SKM-1 (cell line): ENCODE results near the gene FBXO15.

ENCODE experiments used
- DNase-seq: peaks from one replicate; lab custom pipeline; 2025; ENCODE audit not compliant: unreplicated experiment; lab: John Stamatoyannopoulos, UW

FBXO15 gene, protein sequence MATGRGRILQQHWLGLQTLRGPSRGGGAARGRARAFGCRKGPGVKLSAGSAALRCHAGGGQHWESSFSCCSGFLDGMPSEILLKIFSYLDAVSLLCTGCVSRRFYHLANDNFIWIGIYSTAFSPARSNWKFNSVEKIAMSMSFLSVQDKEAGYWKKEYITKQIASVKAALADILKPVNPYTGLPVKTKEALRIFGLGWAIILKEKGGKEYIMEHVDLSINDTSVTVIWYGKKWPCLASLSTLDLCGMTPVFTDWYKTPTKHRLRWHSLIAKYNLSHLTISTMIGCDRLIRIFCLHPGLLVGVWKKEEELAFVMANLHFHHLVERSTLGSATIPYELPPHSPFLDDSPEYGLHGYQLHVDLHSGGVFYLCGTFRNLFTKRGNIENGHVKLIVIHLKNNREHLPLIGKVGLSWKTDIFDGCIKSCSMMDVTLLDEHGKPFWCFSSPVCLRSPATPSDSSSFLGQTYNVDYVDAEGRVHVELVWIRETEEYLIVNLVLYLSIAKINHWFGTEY

DNA sequence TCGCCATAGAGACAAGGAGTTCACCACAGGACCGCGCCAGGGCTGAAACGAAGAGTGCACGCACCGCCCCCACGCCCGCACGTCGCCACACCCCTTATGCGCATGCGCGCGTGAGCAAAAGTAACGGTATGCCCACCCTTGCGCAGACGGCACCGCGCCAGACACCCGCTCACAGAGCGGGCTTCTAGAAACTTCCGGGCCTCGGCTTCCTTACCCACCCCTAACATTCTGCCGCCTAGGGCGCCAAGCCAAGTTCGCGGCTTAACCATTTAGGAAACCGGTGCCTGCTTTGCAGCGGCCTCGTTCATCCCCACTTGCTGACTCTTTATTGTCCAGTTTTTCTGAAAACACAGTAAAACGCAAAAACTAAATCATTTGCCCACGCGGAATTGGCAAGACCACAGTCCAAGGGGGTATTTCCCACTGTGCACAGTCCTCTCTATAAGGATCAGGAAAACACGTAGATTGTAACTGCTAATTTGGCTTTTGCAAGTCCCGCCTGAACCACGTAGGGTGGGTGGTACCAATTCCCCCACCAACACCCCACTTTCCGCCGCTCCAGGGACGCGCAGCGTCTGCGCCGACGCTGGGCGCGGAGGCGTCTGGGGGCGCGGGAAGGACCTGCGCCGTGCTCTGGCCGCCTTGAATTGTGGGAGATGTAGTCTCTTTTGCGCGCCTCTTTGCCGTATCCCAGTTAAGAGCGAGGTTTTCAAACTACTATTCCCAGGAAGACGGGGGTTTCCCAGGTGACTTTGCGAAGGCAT, at the start of gene FBXO15, which contains the start of gene TIMM21:
FBXO15 (minus strand) TSS at position 56 of the 764 bp plus-strand sequence; CDS start at position 7, 49 bp downstream.
TIMM21 (plus strand) TSS at position 745 of the 764 bp plus-strand sequence. CDS start 286 bp downstream, outside the sequence.
- peak; percentile 89 for DNase-seq

- DNase-seq = peak; percentile 50
Measured at GRCh38 chr18:74196220-74197119, 48.8 kb upstream of the FBXO15 start.

GRCh38 chr18:74194691-74195090, 47.1 kb upstream of the FBXO15 start:
- no peak for DNase-seq

DNA sequence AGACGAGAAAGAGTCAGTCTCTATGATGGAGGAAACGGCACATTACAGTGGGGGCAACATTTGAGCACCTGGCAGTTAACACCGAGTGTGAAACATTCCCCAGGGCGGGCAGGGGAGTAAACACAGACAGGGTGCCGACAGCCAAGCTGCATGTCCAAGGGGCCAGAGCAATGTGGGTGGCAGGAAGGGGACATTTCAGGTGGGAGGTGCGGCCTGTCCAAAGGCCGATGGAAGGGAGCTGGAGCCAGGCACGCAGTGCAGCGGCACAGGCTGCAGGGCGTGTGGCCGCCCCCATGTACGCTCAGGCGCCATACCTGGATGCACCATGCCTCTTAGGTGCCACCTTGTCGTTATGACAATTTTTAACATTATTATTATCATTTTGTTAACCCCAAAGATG, 43.9 kb upstream of the FBXO15 start:
- DNase-seq = no peak

DNA sequence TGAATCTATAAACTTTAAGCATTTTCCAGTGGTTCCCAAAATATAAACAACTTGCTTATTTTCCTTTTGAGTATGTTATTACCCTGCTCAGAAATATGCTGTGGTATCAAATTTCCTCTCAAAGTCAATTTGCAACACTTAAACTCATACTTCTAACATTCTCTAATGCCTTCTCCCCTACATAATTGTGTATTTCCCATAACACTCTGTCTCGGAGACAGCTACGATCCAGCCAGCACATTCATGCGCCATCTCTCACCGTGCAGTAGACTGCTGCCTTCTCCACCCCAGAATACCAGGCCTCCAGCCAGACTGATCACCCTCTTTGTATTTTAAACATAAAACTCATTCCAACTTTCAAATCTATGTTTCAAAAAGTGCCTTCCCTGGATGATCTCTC, 42.5 kb upstream of the FBXO15 start:
- DNase-seq = no peak

- no peak for DNase-seq
Measured at GRCh38 chr18:74186661-74187060, 39.0 kb upstream of the FBXO15 start.

DNA sequence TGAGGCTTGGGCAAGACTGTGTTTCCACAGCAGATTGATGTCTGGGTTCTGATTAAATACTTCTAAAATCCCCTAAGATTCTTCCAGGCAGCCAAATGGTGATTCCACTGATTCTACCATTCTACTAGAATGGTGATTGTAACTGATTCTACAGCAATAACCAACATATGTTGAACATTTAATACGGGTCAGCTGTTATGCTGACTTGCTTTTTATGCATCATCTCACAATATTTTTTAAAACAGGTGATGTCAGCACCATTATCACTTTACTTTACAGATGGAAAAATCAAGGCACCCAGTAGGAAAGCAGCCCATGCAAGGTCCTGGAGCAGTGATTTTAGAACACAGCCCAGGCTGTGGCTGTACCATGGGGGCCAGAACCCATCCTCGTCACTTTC, 38.2 kb upstream of the FBXO15 start:
- no peak for DNase-seq

- DNase-seq = no peak
Measured at GRCh38 chr18:74184875-74185274, 37.2 kb upstream of the FBXO15 start.

DNA sequence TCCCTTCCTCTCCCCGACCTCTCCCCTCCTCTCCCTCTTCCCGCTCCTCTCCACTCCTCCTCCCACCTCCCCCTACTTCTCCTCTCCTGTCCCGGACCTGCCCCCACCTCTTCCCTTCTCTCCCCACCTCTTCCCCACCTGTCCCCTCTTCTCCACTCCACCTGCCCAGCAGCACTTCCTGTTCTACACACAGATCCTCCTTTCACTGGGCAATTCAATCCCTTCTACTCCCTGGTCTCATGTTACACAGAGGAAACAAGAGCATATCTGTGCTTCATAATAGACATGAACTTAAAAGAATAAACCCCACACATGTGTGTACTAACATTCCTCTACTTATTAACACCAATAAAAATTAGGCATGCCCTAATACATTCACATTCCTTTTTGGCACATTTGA, 35.5 kb upstream of the FBXO15 start:
- no peak for DNase-seq

GRCh38 chr18:74182335-74182734, 34.7 kb upstream of the FBXO15 start:
- no peak for DNase-seq

- no peak for DNase-seq
Measured at GRCh38 chr18:74179623-74180199, 32.1 kb upstream of the FBXO15 start.

DNA sequence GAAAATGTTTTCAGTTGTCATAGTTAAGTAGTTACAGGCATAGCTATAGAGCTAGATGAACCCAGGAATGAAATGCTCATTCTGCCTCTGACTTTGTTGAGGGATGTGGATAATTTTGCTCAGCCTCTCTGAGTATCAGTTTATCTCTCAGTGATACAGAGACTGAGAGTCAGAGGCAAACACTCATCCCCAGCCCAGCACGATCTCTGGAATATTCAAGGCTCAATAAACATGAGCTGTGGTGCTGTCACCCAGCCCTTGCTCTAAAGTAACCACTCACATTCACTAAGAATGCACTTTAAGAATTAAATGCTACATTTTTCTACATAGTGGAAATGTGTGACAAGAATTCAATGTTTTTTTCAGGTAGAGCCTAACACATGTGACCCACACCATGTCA, 31.2 kb upstream of the FBXO15 start:
- DNase-seq = no peak

GRCh38 chr18:74175658-74176057, 28.0 kb upstream of the FBXO15 start:
- DNase-seq = no peak

GRCh38 chr18:74173434-74173750, 25.8 kb upstream of the FBXO15 start:
- DNase-seq = no peak

GRCh38 chr18:74172697-74173433, 25.2 kb upstream of the FBXO15 start:
- no peak for DNase-seq

DNA sequence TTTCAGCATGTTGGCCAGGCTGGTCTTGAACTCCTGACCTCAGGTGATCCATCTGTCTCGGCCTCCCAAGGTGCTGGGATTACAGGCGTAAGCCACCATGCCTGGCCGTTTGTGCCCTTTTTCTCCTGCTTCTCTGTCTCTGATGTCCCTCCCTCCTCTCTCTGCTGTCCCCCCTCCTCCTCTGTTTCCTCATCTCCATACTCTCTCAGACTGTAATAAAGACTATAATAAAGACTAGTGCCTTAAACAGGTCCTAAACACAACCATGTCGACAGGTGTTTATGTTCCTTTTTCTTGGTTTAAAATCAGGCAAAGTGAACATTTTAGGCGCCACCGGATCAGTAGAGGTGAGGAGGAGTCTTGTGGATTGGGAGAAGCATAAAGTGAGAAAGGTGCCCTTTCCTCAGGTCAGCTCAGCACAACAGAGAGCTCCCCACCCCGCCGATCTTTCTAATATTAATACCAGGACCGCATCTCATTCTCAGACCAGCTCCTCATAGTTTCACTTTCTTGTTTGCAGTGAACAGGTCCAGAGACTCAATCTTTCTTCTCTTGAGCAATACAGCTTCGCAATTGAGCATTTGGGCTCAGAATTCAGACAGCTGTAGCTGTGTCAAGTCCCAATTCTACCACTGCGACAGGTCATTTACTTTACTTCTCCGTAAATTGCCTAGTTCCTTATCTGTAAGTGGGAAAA, 24.4 kb upstream of the FBXO15 start:
- no peak for DNase-seq

GRCh38 chr18:74166386-74166785, 18.8 kb upstream of the FBXO15 start:
- DNase-seq = no peak

GRCh38 chr18:74163019-74163660, 15.5 kb upstream of the FBXO15 start:
- DNase-seq = no peak

- no peak for DNase-seq
Measured at GRCh38 chr18:74155276-74155675, 7.6 kb upstream of the FBXO15 start.
